Activated CD8-positive, alpha-beta T cell treated with anti-CD3 and anti-CD28 coated beads for 36 hours (primary cell): ENCODE results near the gene IGSF1. TPM values are rescaled to one million over a fixed set of nuclear protein-coding genes. Genes with fewer than 3 reads are reported as not detected.

Source experiments
- ATAC-seq: fragments of 200-7000 bp; cut with Tn5 transposase; one replicate; pipeline ENCODE4 v1.10.0; 2021; ENCODE audit warnings: mild to moderate bottlenecking, moderate library complexity
- CTCF ChIA-PET: fragments of 350-600 bp; sonication (Branson Sonifier 250); formaldehyde crosslinking; loops from one replicate; lab custom pipeline; 2021; ENCODE audit warnings: antibody characterized with exemption; lab: Charles Lee
- POLR2A ChIA-PET: fragments of 350-600 bp; sonication (Branson Sonifier 250); formaldehyde crosslinking; loops from one replicate; lab custom pipeline; 2021; ENCODE audit warnings: antibody characterized with exemption; lab: Charles Lee
- DNase-seq: peaks from one replicate; pipeline ENCODE4 v3.0.0-alpha.2; 2020
- H3K27ac Mint-ChIP-seq: one replicate; pipeline ENCODE4 v1.8.0; 2021; ENCODE audit warnings: mild to moderate bottlenecking, mixed read lengths
- H3K27me3 Mint-ChIP-seq: one replicate; pipeline ENCODE4 v1.8.0; 2021; ENCODE audit warnings: mixed read lengths
- H3K36me3 Mint-ChIP-seq: one replicate; pipeline ENCODE4 v1.8.0; 2021; ENCODE audit warnings: low read depth, mixed read lengths
- H3K4me1 Mint-ChIP-seq: one replicate; pipeline ENCODE4 v1.8.0; 2021; ENCODE audit warnings: low read depth, mixed read lengths
- H3K4me3 Mint-ChIP-seq: one replicate; pipeline ENCODE4 v1.8.0; 2021; ENCODE audit warnings: mild to moderate bottlenecking, moderate library complexity, mixed read lengths
- H3K9me3 Mint-ChIP-seq: one replicate; pipeline ENCODE4 v1.8.0; 2021; ENCODE audit warnings: mixed read lengths
- CTCF ChIP-seq: fragments of 200-600 bp; IDR thresholded peaks from one replicate; pipeline ENCODE4 v1.8.0; 2022; ENCODE audit warnings: antibody characterized with exemption, mild to moderate bottlenecking
- intact Hi-C: fragments of 100-400 bp; cut with micrococcal nuclease; formaldehyde crosslinking; loops from one replicate; pipeline ENCODE4 v1.10.0; 2022
- total RNA-seq, 2 experiments: library from RNA; stranded (reverse); gene quantifications; one replicate each; pipeline ENCODE4 v1.2.3, GENCODE V29; 2021

Gene IGSF1
- total RNA-seq, 2 experiments from 2014 or later, result not detected

GRCh38 chrX:131288188-131288587, 918 bp downstream of the IGSF1 start:
- ATAC-seq (no peak), DNase-seq (no peak)
- H3K4me1 Mint-ChIP-seq, result no peaks in the 10 kb centered on the region
- H3K27ac Mint-ChIP-seq, result no peak overlapping the region
- POLR2A ChIA-PET, result no interaction called here
- TF ChIP-seq CTCF, result no peak
- intact Hi-C loops, result no loop called here
- H3K9me3 Mint-ChIP-seq, result no peaks in the 10 kb centered on the region
- peaks cover 12% of the 10 kb centered on the region for H3K27me3 Mint-ChIP-seq
- CTCF ChIA-PET, result no interaction called here
- no peak overlapping the region for H3K4me3 Mint-ChIP-seq
- H3K36me3 Mint-ChIP-seq, result no peaks in the 10 kb centered on the region

- Mint-ChIP-seq H3K27ac (no peak overlapping the region), H3K4me3 (no peak overlapping the region), H3K4me1 (no peaks in the 10 kb centered on the region), H3K9me3 (no peaks in the 10 kb centered on the region), H3K27me3 (peaks cover 12% of the 10 kb centered on the region), H3K36me3 (no peaks in the 10 kb centered on the region)
- DNase-seq (no peak), ATAC-seq (no peak)
- ChIA-PET POLR2A (no interaction called here), CTCF (interaction anchor here (1.1 kb wide), 1 partner anchor 389 kb away, joined by 3 read pairs; no protein-coding TSS in a partner anchor)
- no peak for TF ChIP-seq CTCF
- intact Hi-C loops, result no loop called here
These were observed 1.4 kb downstream of the IGSF1 start for GRCh38 chrX:131287560-131288179.

- ChIA-PET CTCF (no interaction called here), POLR2A (no interaction called here)
- ATAC-seq (no peak), DNase-seq (no peak)
- Mint-ChIP-seq H3K4me1 (no peaks in the 10 kb centered on the region), H3K27me3 (no peaks in the 10 kb centered on the region), H3K9me3 (no peaks in the 10 kb centered on the region), H3K4me3 (no peak overlapping the region), H3K27ac (no peak overlapping the region), H3K36me3 (no peaks in the 10 kb centered on the region)
- intact Hi-C loops, result no loop called here
- no peak for TF ChIP-seq CTCF
These were observed 9.5 kb downstream of the IGSF1 start for GRCh38 chrX:131279617-131280016.

GRCh38 chrX:131279197-131279596, 9.9 kb downstream of the IGSF1 start:
- no peaks in the 10 kb centered on the region for H3K4me1 Mint-ChIP-seq
- POLR2A ChIA-PET, result no interaction called here
- H3K27me3 Mint-ChIP-seq, result no peaks in the 10 kb centered on the region
- H3K4me3 Mint-ChIP-seq, result no peak overlapping the region
- intact Hi-C loops, result no loop called here
- TF ChIP-seq CTCF, result no peak
- CTCF ChIA-PET, result no interaction called here
- no peak overlapping the region for H3K27ac Mint-ChIP-seq
- H3K36me3 Mint-ChIP-seq, result no peaks in the 10 kb centered on the region
- DNase-seq, result no peak
- no peak for ATAC-seq
- no peaks in the 10 kb centered on the region for H3K9me3 Mint-ChIP-seq

GRCh38 chrX:131277543-131278136, 11.5 kb downstream of the IGSF1 start:
- H3K4me1 Mint-ChIP-seq, result no peaks in the 10 kb centered on the region
- ATAC-seq, result no peak
- H3K27me3 Mint-ChIP-seq, result no peaks in the 10 kb centered on the region
- H3K27ac Mint-ChIP-seq, result no peak overlapping the region
- no peaks in the 10 kb centered on the region for H3K9me3 Mint-ChIP-seq
- intact Hi-C loops, result no loop called here
- CTCF ChIA-PET, result no interaction called here
- no peak for DNase-seq
- POLR2A ChIA-PET, result no interaction called here
- no peak for TF ChIP-seq CTCF
- no peaks in the 10 kb centered on the region for H3K36me3 Mint-ChIP-seq
- H3K4me3 Mint-ChIP-seq, result no peak overlapping the region
